B cell (primary cell): Measurements from ENCODE around the gene ZNF280D.

Experiments used
- EZH2 ChIP-seq: IDR thresholded peaks from 2 replicates; pipeline ENCODE4 v1.6.1; 2012; ENCODE audit warnings: borderline replicate concordance, low read depth, mild to moderate bottlenecking, moderate library complexity, low read length; ENCODE audit not compliant: insufficient read depth, poor library complexity, severe bottlenecking
- TF ChIP-seq, protein P1 (sequence below): fragments of 200-600 bp; IDR thresholded peaks from one replicate; pipeline ENCODE4 v1.8.0; 2022; ENCODE audit warnings: antibody characterized with exemption, mild to moderate bottlenecking

DNA sequence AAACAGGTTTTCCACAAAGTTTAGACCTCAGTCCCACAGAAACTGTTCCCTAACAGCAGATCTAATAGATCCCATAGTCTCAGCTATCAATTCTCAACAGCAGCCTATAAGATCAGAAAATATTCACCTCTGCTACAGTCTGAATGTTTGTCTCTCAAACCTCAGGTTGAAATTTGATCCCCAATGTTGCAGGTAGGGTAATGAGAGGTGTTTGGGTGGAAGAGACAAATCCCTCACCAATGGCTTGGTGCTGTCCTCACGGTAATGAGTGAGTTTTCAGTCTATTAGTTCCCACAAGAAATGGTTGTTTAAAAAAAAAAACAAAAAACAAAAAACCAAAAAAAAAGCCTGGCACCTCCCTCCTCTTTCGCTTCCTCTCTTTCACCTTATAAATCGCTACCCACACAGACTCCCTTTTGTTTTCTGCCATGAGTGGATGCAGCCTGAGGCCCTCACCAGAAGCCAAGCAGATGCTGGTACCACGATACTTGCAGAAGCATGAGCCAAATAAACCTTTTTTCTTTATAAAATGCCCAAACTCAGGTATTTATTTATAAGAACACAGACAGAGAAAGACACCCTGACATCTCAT is 14.2 kb downstream of the ZNF280D start:
- TF ChIP-seq, protein P1, sequence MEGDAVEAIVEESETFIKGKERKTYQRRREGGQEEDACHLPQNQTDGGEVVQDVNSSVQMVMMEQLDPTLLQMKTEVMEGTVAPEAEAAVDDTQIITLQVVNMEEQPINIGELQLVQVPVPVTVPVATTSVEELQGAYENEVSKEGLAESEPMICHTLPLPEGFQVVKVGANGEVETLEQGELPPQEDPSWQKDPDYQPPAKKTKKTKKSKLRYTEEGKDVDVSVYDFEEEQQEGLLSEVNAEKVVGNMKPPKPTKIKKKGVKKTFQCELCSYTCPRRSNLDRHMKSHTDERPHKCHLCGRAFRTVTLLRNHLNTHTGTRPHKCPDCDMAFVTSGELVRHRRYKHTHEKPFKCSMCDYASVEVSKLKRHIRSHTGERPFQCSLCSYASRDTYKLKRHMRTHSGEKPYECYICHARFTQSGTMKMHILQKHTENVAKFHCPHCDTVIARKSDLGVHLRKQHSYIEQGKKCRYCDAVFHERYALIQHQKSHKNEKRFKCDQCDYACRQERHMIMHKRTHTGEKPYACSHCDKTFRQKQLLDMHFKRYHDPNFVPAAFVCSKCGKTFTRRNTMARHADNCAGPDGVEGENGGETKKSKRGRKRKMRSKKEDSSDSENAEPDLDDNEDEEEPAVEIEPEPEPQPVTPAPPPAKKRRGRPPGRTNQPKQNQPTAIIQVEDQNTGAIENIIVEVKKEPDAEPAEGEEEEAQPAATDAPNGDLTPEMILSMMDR = no peak
- no peak for TF ChIP-seq EZH2
